ENCODE data around the gene RAMP1. TPM values are rescaled to one million over a fixed set of nuclear protein-coding genes. Genes with fewer than 3 reads are reported as not detected.

Gene RAMP1
- total and polyA plus RNA-seq, 2 donors from 2014 or later, result 8.8 to 17.3 TPM

- TF ChIP-seq, protein P1, sequence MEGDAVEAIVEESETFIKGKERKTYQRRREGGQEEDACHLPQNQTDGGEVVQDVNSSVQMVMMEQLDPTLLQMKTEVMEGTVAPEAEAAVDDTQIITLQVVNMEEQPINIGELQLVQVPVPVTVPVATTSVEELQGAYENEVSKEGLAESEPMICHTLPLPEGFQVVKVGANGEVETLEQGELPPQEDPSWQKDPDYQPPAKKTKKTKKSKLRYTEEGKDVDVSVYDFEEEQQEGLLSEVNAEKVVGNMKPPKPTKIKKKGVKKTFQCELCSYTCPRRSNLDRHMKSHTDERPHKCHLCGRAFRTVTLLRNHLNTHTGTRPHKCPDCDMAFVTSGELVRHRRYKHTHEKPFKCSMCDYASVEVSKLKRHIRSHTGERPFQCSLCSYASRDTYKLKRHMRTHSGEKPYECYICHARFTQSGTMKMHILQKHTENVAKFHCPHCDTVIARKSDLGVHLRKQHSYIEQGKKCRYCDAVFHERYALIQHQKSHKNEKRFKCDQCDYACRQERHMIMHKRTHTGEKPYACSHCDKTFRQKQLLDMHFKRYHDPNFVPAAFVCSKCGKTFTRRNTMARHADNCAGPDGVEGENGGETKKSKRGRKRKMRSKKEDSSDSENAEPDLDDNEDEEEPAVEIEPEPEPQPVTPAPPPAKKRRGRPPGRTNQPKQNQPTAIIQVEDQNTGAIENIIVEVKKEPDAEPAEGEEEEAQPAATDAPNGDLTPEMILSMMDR (IDR thresholded peaks at IDR 0.05; ENCODE audit: borderline replicate concordance, extremely low read depth, insufficient read depth), result no peak
- intact Hi-C loops (cut with DNase I), result no loop called here
- Histone ChIP-seq H3K27ac (ENCODE audit: low read depth in 2 of 2, low read length in 2 of 2) (no peak overlapping the region), H3K27me3 (ENCODE audit: control insufficient read depth, insufficient read depth, low read length) (no peaks in the 10 kb centered on the region), H3K9ac (ENCODE audit: low read length in 3 of 3) (no peak overlapping the region), H3K4me1 (ENCODE audit: control insufficient read depth in 2 of 3, insufficient read depth in 2 of 3, low read depth in 1 of 3, low read length in 3 of 3) (peaks cover 0 to 2% (median 0%) of the 10 kb centered on the region in 3 donors), H3K9me3 (ENCODE audit: control insufficient read depth in 2 of 3, insufficient read depth in 1 of 3, low read length in 3 of 3) (no peaks in the 10 kb centered on the region), H3K4me3 (ENCODE audit: low read length in 3 of 3) (no peak overlapping the region), H3K36me3 (ENCODE audit: control insufficient read depth in 2 of 3, insufficient read depth in 3 of 3, low read length in 3 of 3) (no peaks in the 10 kb centered on the region)
- no peak for DNase-seq
- FAIRE-seq, result no peak
Measured at GRCh38 chr2:237935740-237936452, 76.5 kb downstream of the RAMP1 start.

DNA sequence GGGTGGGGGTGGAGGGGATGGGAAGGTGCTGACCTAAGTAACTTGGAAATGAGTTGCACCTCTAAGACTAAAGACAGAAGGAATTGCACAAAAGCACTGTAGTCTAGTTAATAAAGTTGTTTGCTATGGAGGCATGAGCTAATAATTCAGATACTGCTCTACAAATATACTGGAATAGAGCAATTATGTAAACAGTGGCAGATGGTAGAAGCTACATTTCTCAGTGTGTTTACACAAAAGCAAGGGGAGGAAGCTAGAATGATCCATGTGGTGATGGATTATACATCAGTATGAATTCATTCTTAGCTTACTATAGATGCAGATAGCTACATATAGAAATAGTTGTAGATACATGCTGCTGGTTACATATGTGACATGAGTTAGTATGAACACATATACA, 79.8 kb downstream of the RAMP1 start:
- H3K9ac ChIP-seq (ENCODE audit: low read length in 3 of 3), result no peak overlapping the region
- no peaks in the 10 kb centered on the region for H3K36me3 ChIP-seq (ENCODE audit: control insufficient read depth in 2 of 3, insufficient read depth in 3 of 3, low read length in 3 of 3)
- TF ChIP-seq, protein P1 (IDR thresholded peaks at IDR 0.05; ENCODE audit: borderline replicate concordance, extremely low read depth, insufficient read depth), result no peak
- no peak overlapping the region for H3K4me3 ChIP-seq (ENCODE audit: low read length in 3 of 3)
- H3K27ac ChIP-seq (ENCODE audit: low read depth in 2 of 2, low read length in 2 of 2), result no peak overlapping the region
- DNase-seq, result no peak
- no peaks in the 10 kb centered on the region for H3K4me1 ChIP-seq (ENCODE audit: control insufficient read depth in 2 of 3, insufficient read depth in 2 of 3, low read depth in 1 of 3, low read length in 3 of 3)
- FAIRE-seq, result no peak
- intact Hi-C loops (cut with DNase I), result no loop called here
- H3K9me3 ChIP-seq (ENCODE audit: control insufficient read depth in 2 of 3, insufficient read depth in 1 of 3, low read length in 3 of 3), result peaks cover 0 to under 1% (median 0%) of the 10 kb centered on the region in 3 donors
- no peaks in the 10 kb centered on the region for H3K27me3 ChIP-seq (ENCODE audit: control insufficient read depth, insufficient read depth, low read length)

DNA sequence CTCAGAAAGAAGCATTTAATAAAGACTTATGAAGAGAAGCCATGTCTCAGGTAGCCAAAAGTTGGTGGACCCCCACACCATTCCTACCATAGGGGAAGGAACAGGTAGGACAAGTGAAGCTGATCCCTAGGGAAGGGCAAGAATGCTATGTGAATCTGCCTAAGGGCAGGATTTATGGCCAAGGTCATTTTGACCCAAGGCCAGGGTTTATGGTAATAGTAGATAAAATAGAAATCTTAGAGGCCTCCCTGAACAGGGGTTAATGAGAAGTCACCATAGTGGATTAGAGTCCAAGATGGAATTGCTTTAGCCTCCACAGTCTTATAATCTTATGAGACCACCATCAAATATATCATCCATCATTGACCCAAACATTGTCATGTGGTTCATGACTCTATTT, 81.4 kb downstream of the RAMP1 start:
- no peak overlapping the region for H3K27ac ChIP-seq (ENCODE audit: low read depth in 2 of 2, low read length in 2 of 2)
- TF ChIP-seq, protein P1 (IDR thresholded peaks at IDR 0.05; ENCODE audit: borderline replicate concordance, extremely low read depth, insufficient read depth), result no peak
- no peak overlapping the region for H3K9ac ChIP-seq (ENCODE audit: low read length in 3 of 3)
- H3K4me1 ChIP-seq (ENCODE audit: control insufficient read depth in 2 of 3, insufficient read depth in 2 of 3, low read depth in 1 of 3, low read length in 3 of 3), result no peaks in the 10 kb centered on the region
- H3K27me3 ChIP-seq (ENCODE audit: control insufficient read depth, insufficient read depth, low read length), result no peaks in the 10 kb centered on the region
- intact Hi-C loops (cut with DNase I), result no loop called here
- H3K36me3 ChIP-seq (ENCODE audit: control insufficient read depth in 2 of 3, insufficient read depth in 3 of 3, low read length in 3 of 3), result no peaks in the 10 kb centered on the region
- H3K4me3 ChIP-seq (ENCODE audit: low read length in 3 of 3), result no peak overlapping the region
- H3K9me3 ChIP-seq (ENCODE audit: control insufficient read depth in 2 of 3, insufficient read depth in 1 of 3, low read length in 3 of 3), result peaks cover 0 to 9% (median 0%) of the 10 kb centered on the region in 3 donors
- DNase-seq, result no peak
- FAIRE-seq, result no peak

All from kidney (tissue), 14 donors.